HepG2 (cell line): ENCODE measurements around the gene TJAP1. TPM values are rescaled to one million over a fixed set of nuclear protein-coding genes. Genes with fewer than 3 reads are reported as not detected.

Experiments used
- ATAC-seq: fragments of 200-7000 bp; cut with Tn5 transposase; 3 replicates; pipeline ENCODE4 v1.9.1; 2020; ENCODE audit warnings: mild to moderate bottlenecking, moderate library complexity
- BruUV-seq: library from RNA; stranded (reverse); fragments of 400-500 nt; replicated peaks from 2 replicates; lab custom pipeline; 2021; lab: Mats Ljungman, UMichigan
- CTCF ChIA-PET: fragments of 300-600 bp; formaldehyde crosslinking; extraction: SDS; loops from one replicate; lab custom pipeline; 2021; ENCODE audit warnings: low total read pairs, inconsistent platforms, low intra/inter-chr PET ratio; lab: Yijun Ruan, JAX
- POLR2A ChIA-PET: fragments of 350-600 bp; sonication (Branson Sonifier 250); formaldehyde crosslinking; loops from one replicate; lab custom pipeline; 2020; ENCODE audit warnings: antibody characterized with exemption, inconsistent platforms; lab: Yijun Ruan, JAX
- DNase-seq: peaks from one replicate; pipeline ENCODE4 v3.0.0-alpha.2; 2015; ENCODE audit warnings: low spot score
- FAIRE-seq: peaks from 3 replicates; lab custom pipeline; 2011; peaks lifted over from hg19 to GRCh38; lab: Jason Lieb, UNC
- H2AFZ ChIP-seq: one replicate; pipeline ENCODE4 v1.6.1; 2011; ENCODE audit warnings: low read length, inconsistent platforms
- H3K27ac ChIP-seq: fragments of 300-600 bp; 3 replicates; pipeline ENCODE4 v1.8.0; 2011; ENCODE audit warnings: mixed run types, mild to moderate bottlenecking, mixed read lengths, low read length, inconsistent platforms; ENCODE audit not compliant: insufficient read depth; ENCODE audit errors: extremely low read length
- H3K27me3 ChIP-seq, 2 experiments: fragments of 200-600 bp in 1 of 2; 2 replicates in 1 of 2; 3 replicates in 1 of 2; pipeline versions ENCODE4 v1.6.0 to v1.8.0; 2011; ENCODE audit warnings: low read length in 2 of 2, mild to moderate bottlenecking in 2 of 2, moderate library complexity in 2 of 2, inconsistent platforms in 1 of 2; ENCODE audit not compliant: insufficient read depth in 2 of 2, control insufficient read depth in 1 of 2
- H3K36me3 ChIP-seq, 2 experiments: fragments of 200-600 bp in 1 of 2; replicated peaks in 1 of 2; 2 replicates in 1 of 2; 3 replicates in 1 of 2; pipeline versions ENCODE4 v1.5.1 to v1.8.0; 2011; ENCODE audit warnings: low read length in 2 of 2, inconsistent platforms in 1 of 2; ENCODE audit not compliant: insufficient read depth in 2 of 2, control insufficient read depth in 1 of 2
- H3K4me1 ChIP-seq: 2 replicates; pipeline ENCODE4 v1.5.1; 2012; ENCODE audit warnings: low read length, inconsistent platforms; ENCODE audit not compliant: insufficient read depth
- H3K4me2 ChIP-seq: 2 replicates; pipeline ENCODE4 v1.6.0; 2011; ENCODE audit warnings: low read depth, low read length, inconsistent platforms
- H3K4me3 ChIP-seq, 3 experiments: fragments of 200-600 bp in 1 of 3; sonication (generic), shearing (Covaris generic) in 1 of 3; replicated peaks in 1 of 3; 2 replicates each; pipeline ENCODE4 v1.5.1; 2011 to 2016; ENCODE audit warnings: low read length in 3 of 3, inconsistent platforms in 2 of 3, low read depth in 2 of 3, mild to moderate bottlenecking in 2 of 3, control low read depth in 1 of 3, mixed read lengths in 1 of 3; ENCODE audit not compliant: insufficient read depth in 1 of 3
- H3K79me2 ChIP-seq: one replicate; pipeline ENCODE4 v1.6.1; 2011; ENCODE audit warnings: low read length, inconsistent platforms; ENCODE audit not compliant: insufficient read depth
- H3K9ac ChIP-seq: 2 replicates; pipeline ENCODE4 v1.6.0; 2011; ENCODE audit warnings: mild to moderate bottlenecking, low read depth, low read length, inconsistent platforms; ENCODE audit not compliant: insufficient read depth
- H3K9me3 ChIP-seq: 2 replicates; pipeline ENCODE4 v1.5.1; 2012; ENCODE audit warnings: mild to moderate bottlenecking, low read length
- H4K20me1 ChIP-seq: 2 replicates; pipeline ENCODE4 v1.6.0; 2011; ENCODE audit warnings: inconsistent platforms, mild to moderate bottlenecking, low read length, moderate library complexity; ENCODE audit not compliant: insufficient read depth
- CCAR2 ChIP-seq: fragments of 200-400 bp; formaldehyde crosslinking; optimal IDR thresholded peaks from 2 replicates; pipeline ENCODE3; 2018; ENCODE audit warnings: low read depth, mild to moderate bottlenecking, low read length, moderate library complexity
- HMGXB4 ChIP-seq, 2 experiments: sonication (generic) in 1 of 2; formaldehyde crosslinking in 1 of 2; IDR thresholded peaks; 2 replicates each; pipeline versions ENCODE4 v1.4.0 to v1.6.1; 2018 to 2020; ENCODE audit warnings: missing genetic modification reagents in 2 of 2, borderline replicate concordance in 1 of 2, low read depth in 1 of 2, mild to moderate bottlenecking in 1 of 2, missing biosample characterization in 1 of 2
- JUNB ChIP-seq: sonication (generic); formaldehyde crosslinking; IDR thresholded peaks from 2 replicates; pipeline ENCODE4 v1.8.0; 2022; ENCODE audit warnings: missing genetic modification reagents, mild to moderate bottlenecking, borderline replicate concordance
- MAZ ChIP-seq, 2 experiments: sonication (generic) in 1 of 2; formaldehyde crosslinking in 1 of 2; IDR thresholded peaks; 2 replicates each; pipeline versions ENCODE4 v1.5.0 to v1.6.1; 2012 to 2020; ENCODE audit warnings: low read depth in 2 of 2, mild to moderate bottlenecking in 2 of 2, borderline replicate concordance in 1 of 2, improper control_type of control experiment in 1 of 2, low read length in 1 of 2, missing genetic modification reagents in 1 of 2, moderate library complexity in 1 of 2
- MEF2D ChIP-seq: sonication (generic); formaldehyde crosslinking; IDR thresholded peaks from 2 replicates; pipeline ENCODE4 v1.5.1; 2020; ENCODE audit warnings: mild to moderate bottlenecking, missing genetic modification reagents
- NFYC ChIP-seq: IDR thresholded peaks from 2 replicates; pipeline ENCODE4 v1.6.1; 2016; ENCODE audit warnings: missing genetic modification reagents, missing compliant biosample characterization
- ZNF333 ChIP-seq: sonication (generic); formaldehyde crosslinking; IDR thresholded peaks from 2 replicates; pipeline ENCODE4 v1.4.0; 2020; ENCODE audit warnings: mild to moderate bottlenecking, missing genetic modification reagents, borderline replicate concordance
- ZNF354B ChIP-seq: sonication (generic); formaldehyde crosslinking; IDR thresholded peaks from 2 replicates; pipeline ENCODE4 v1.8.0; 2022; ENCODE audit warnings: mild to moderate bottlenecking, missing genetic modification reagents
- ZNF441 ChIP-seq: sonication (generic); formaldehyde crosslinking; IDR thresholded peaks from 2 replicates; pipeline ENCODE4 v1.7.0; 2021; ENCODE audit warnings: missing genetic modification reagents, borderline replicate concordance
- ZNF512B ChIP-seq: sonication (generic); formaldehyde crosslinking; IDR thresholded peaks from 2 replicates; pipeline ENCODE4 v1.5.1; 2020; ENCODE audit warnings: missing genetic modification reagents, mild to moderate bottlenecking, borderline replicate concordance
- WGBS: methylation state at CpG from one replicate; pipeline ENCODE4 v1.1.6; 2017; ENCODE audit warnings: low lambda C conversion rate; 5-methylcytosine and 5-hydroxymethylcytosine counted together
- in situ Hi-C: cut with HindIII; loops from 2 replicates; pipeline ENCODE4 v1.10.0; 2017; ENCODE audit warnings: low pct_unique_long_range_greater_than_20kb; ENCODE audit not compliant: extremely low pct_ligation_motif_present
- intact Hi-C: fragments of 100-400 bp; cut with micrococcal nuclease; formaldehyde crosslinking; loops from one replicate; pipeline ENCODE4 v1.10.0; 2022; ENCODE audit not compliant: unreplicated experiment
- polyA plus RNA-seq, 8 experiments: library from polyadenylated mRNA; depleted of rRNA in 3 of 8; stranded (reverse) in 7 of 8; unstranded in 1 of 8; fragments of >200 nt; fragmentation: Illumina TruSeq in 4 of 8; extraction: Trizol in 4 of 8; gene quantifications; 2 replicates each; pipeline versions ENCODE4 v1.2.1 to v1.2.3, GENCODE V29; 2011 to 2016; ENCODE audit warnings: low read depth in 4 of 8, missing spikeins in 1 of 8, mixed read lengths in 1 of 8; ENCODE audit not compliant: insufficient read depth in 1 of 8
- total RNA-seq, 5 experiments: library from RNA; depleted of rRNA; stranded (reverse); fragments of >200 nt; fragmentation: Illumina TruSeq; extraction: Trizol; gene quantifications; 2 replicates each; pipeline ENCODE4 v1.2.3, GENCODE V29; 2016; ENCODE audit warnings: low read depth in 1 of 5
- TF ChIP-seq, protein P1 (sequence below): sonication (generic); formaldehyde crosslinking; IDR thresholded peaks from 2 replicates; pipeline ENCODE4 v1.8.1; 2023; ENCODE audit warnings: mild to moderate bottlenecking, missing genetic modification reagents

TJAP1 gene
- total and polyA plus RNA-seq, 2 of the 13 experiments (the other 11 are each of a cell fraction or from before 2014, with no cell fraction given) = 15.7 to 41.6 TPM

- Histone ChIP-seq H3K27ac (no peak overlapping the region), H3K4me1 (no peaks in the 10 kb centered on the region), H3K27me3 (no peaks in the 10 kb centered on the region), H3K4me2 (no peak overlapping the region), H3K9ac (no peak overlapping the region), H4K20me1 (no peaks in the 10 kb centered on the region), H3K4me3 (no peak overlapping the region), H3K9me3 (no peaks in the 10 kb centered on the region), H2AFZ (no peak overlapping the region), H3K79me2 (no peaks in the 10 kb centered on the region), H3K36me3 (peaks cover 24 to 48% of the 10 kb centered on the region in 2 experiments)
- intact Hi-C loops = no loop called here
- in situ Hi-C loops = no loop called here
- no peak for DNase-seq
- BruUV-seq = no TSS peak
- TF ChIP-seq ZNF354B (no peak), MAZ (IDR thresholded peaks at IDR 0.05; ENCODE audit: borderline replicate concordance, low read depth, low read length) (no peak), MAZ (CRISPR knock-in tag; IDR thresholded peaks at IDR 0.05; ENCODE audit: low read depth) (no peak)
- TF ChIP-seq, protein P1, sequence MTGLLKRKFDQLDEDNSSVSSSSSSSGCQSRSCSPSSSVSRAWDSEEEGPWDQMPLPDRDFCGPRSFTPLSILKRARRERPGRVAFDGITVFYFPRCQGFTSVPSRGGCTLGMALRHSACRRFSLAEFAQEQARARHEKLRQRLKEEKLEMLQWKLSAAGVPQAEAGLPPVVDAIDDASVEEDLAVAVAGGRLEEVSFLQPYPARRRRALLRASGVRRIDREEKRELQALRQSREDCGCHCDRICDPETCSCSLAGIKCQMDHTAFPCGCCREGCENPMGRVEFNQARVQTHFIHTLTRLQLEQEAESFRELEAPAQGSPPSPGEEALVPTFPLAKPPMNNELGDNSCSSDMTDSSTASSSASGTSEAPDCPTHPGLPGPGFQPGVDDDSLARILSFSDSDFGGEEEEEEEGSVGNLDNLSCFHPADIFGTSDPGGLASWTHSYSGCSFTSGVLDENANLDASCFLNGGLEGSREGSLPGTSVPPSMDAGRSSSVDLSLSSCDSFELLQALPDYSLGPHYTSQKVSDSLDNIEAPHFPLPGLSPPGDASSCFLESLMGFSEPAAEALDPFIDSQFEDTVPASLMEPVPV (CRISPR knock-in tag) = no peak
- WGBS = 99% methylated on average over 10 of the region's 10 CpGs
- ATAC-seq = no peak
- ChIA-PET CTCF (no interaction called here), POLR2A (interaction anchor here (1.0 to 2.0 kb wide), 3 partner anchors 17 to 46 kb away, joined by 3 to 5 read pairs (median 3); partner anchors contain the start of gene ABCC10)
- FAIRE-seq = no peak
Measured at GRCh38 chr6:43444036-43444435, 33.3 kb upstream of the TJAP1 start.

GRCh38 chr6:43444582-43444981, 32.8 kb upstream of the TJAP1 start:
- POLR2A ChIA-PET = interaction anchor here (1.0 kb wide), 2 partner anchors 17 to 46 kb away, joined by 3 read pairs; partner anchors contain the start of gene ABCC10
- Histone ChIP-seq H3K9me3 (no peaks in the 10 kb centered on the region), H3K79me2 (no peaks in the 10 kb centered on the region), H3K27me3 (no peaks in the 10 kb centered on the region), H3K4me3 (no peak overlapping the region), H4K20me1 (no peaks in the 10 kb centered on the region), H3K27ac (no peak overlapping the region), H3K4me1 (no peaks in the 10 kb centered on the region), H3K9ac (no peak overlapping the region), H3K4me2 (no peak overlapping the region), H3K36me3 (peaks cover 26 to 52% of the 10 kb centered on the region in 2 experiments), H2AFZ (no peak overlapping the region)
- no TSS peak for BruUV-seq
- DNase-seq (no peak), ATAC-seq (no peak), FAIRE-seq (no peak)
- 93% methylated on average over 8 of the region's 8 CpGs for WGBS
- CTCF ChIA-PET = no interaction called here
- intact Hi-C loops (no loop called here), in situ Hi-C loops (no loop called here)
- no peak for TF ChIP-seq ZNF333
- no peak for TF ChIP-seq MEF2D (CRISPR knock-in tag)
- no peak for TF ChIP-seq ZNF512B (CRISPR knock-in tag)
- TF ChIP-seq JUNB (CRISPR knock-in tag) = no peak
- TF ChIP-seq NFYC = no peak
- no peak for TF ChIP-seq ZNF441 (CRISPR knock-in tag)
- no peak for TF ChIP-seq HMGXB4 (CRISPR knock-in tag; IDR thresholded peaks at IDR 0.05; ENCODE audit: borderline replicate concordance in 1 of 2, low read depth in 1 of 2)
- no peak for TF ChIP-seq CCAR2
